Thymus (tissue), 11 donors: ENCODE data around the gene PCDH1. TPM values are rescaled to one million over a fixed set of nuclear protein-coding genes. Genes with fewer than 3 reads are reported as not detected.

ENCODE experiments used
- DNase-seq, 9 donors: peaks; one replicate each; pipeline ENCODE4 v3.0.0-alpha.2; 2013; ENCODE audit warnings: low spot score in 9 of 9, low read depth in 6 of 9, missing footprints in 1 of 9
- H3K27ac ChIP-seq, 2 donors: one replicate each; pipeline ENCODE4 v1.5.1; 2013; ENCODE audit warnings: control low read depth in 1 of 2, low read depth in 1 of 2, low read length in 1 of 2, mild to moderate bottlenecking in 1 of 2, moderate library complexity in 1 of 2
- H3K27me3 ChIP-seq, 2 donors: one replicate each; pipeline ENCODE4 v1.5.1; 2013; ENCODE audit warnings: low read length in 1 of 2; ENCODE audit not compliant: control insufficient read depth in 2 of 2, insufficient read depth in 1 of 2
- H3K36me3 ChIP-seq, 2 donors: one replicate each; pipeline ENCODE4 v1.5.1; 2013; ENCODE audit warnings: low read length in 1 of 2, mild to moderate bottlenecking in 1 of 2, moderate library complexity in 1 of 2; ENCODE audit not compliant: control insufficient read depth in 2 of 2, insufficient read depth in 2 of 2
- H3K4me1 ChIP-seq, 2 donors: one replicate each; pipeline ENCODE4 v1.5.1; 2013; ENCODE audit warnings: low read length in 2 of 2; ENCODE audit not compliant: control insufficient read depth in 2 of 2, insufficient read depth in 2 of 2
- H3K4me3 ChIP-seq, 2 donors: one replicate each; pipeline ENCODE4 v1.5.1; 2013; ENCODE audit warnings: low read length in 2 of 2, control low read depth in 1 of 2, mild to moderate bottlenecking in 1 of 2
- H3K9me3 ChIP-seq, 2 donors: one replicate each; pipeline ENCODE4 v1.5.1; 2013; ENCODE audit warnings: low read length in 1 of 2, mild to moderate bottlenecking in 1 of 2; ENCODE audit not compliant: control insufficient read depth in 2 of 2, insufficient read depth in 1 of 2
- WGBS: extraction: QIAGEN DNeasy Blood & Tissue Kit; methylation state at CpG from one replicate; pipeline ENCODE4 v1.1.7; 2013; 5-methylcytosine and 5-hydroxymethylcytosine counted together
- polyA plus RNA-seq: library from polyadenylated mRNA; stranded (reverse); fragments of 200-250 nt; gene quantifications from one replicate; pipeline ENCODE4 v1.2.3, GENCODE V29; 2013
- total RNA-seq: library from RNA; stranded (reverse); fragments of 120-200 nt; gene quantifications from one replicate; pipeline ENCODE4 v1.2.4, GENCODE V29; 2013
- donor health status: healthy.

The PCDH1 gene
- total and polyA plus RNA-seq, 2 donors, result 1.9 to 5.1 TPM

GRCh38 chr5:141814064-141814964 is 63.9 kb downstream of the PCDH1 start:
- no peak overlapping the region for H3K27ac ChIP-seq
- peaks cover 2 to 69% of the 10 kb centered on the region in 2 donors for H3K27me3 ChIP-seq
- H3K9me3 ChIP-seq, result no peaks in the 10 kb centered on the region
- DNase-seq, result peak in 2 of 9 donors; percentile 39 to 55
- peaks cover 0 to 24% of the 10 kb centered on the region in 2 donors for H3K4me1 ChIP-seq
- H3K36me3 ChIP-seq, result no peaks in the 10 kb centered on the region
- no peak overlapping the region for H3K4me3 ChIP-seq
- WGBS, result 65% methylated on average over 9 of the region's 9 CpGs

GRCh38 chr5:141812512-141812911 is 65.7 kb downstream of the PCDH1 start:
- 94% methylated on average over 2 of the region's 2 CpGs for WGBS
- DNase-seq, result no peak
- H3K36me3 ChIP-seq, result no peaks in the 10 kb centered on the region
- peaks cover 0 to 24% of the 10 kb centered on the region in 2 donors for H3K4me1 ChIP-seq
- H3K27ac ChIP-seq, result no peak overlapping the region
- H3K9me3 ChIP-seq, result no peaks in the 10 kb centered on the region
- peaks cover 7 to 82% of the 10 kb centered on the region in 2 donors for H3K27me3 ChIP-seq
- no peak overlapping the region for H3K4me3 ChIP-seq

GRCh38 chr5:141811287-141812155 is 66.7 kb downstream of the PCDH1 start:
- H3K4me1 ChIP-seq, result peaks cover 0 to 19% of the 10 kb centered on the region in 2 donors
- peak in 5 of 9 donors; percentile 21 to 57 (median 34) for DNase-seq
- no peaks in the 10 kb centered on the region for H3K36me3 ChIP-seq
- H3K27ac ChIP-seq, result no peak overlapping the region
- WGBS, result 25% methylated on average over 29 of the region's 29 CpGs
- H3K9me3 ChIP-seq, result no peaks in the 10 kb centered on the region
- peaks cover 9 to 83% of the 10 kb centered on the region in 2 donors for H3K27me3 ChIP-seq
- no peak overlapping the region for H3K4me3 ChIP-seq

GRCh38 chr5:141810702-141811101 is 67.5 kb downstream of the PCDH1 start:
- H3K27ac ChIP-seq, result no peak overlapping the region
- peaks cover 0 to 16% of the 10 kb centered on the region in 2 donors for H3K4me1 ChIP-seq
- no peaks in the 10 kb centered on the region for H3K9me3 ChIP-seq
- no peak for DNase-seq
- H3K27me3 ChIP-seq, result peaks cover 13 to 84% of the 10 kb centered on the region in 2 donors
- no peaks in the 10 kb centered on the region for H3K36me3 ChIP-seq
- no peak overlapping the region for H3K4me3 ChIP-seq
- 88% methylated on average over 3 of the region's 3 CpGs for WGBS

GRCh38 chr5:141809380-141810096 is 68.7 kb downstream of the PCDH1 start:
- Histone ChIP-seq H3K36me3 (no peaks in the 10 kb centered on the region), H3K27me3 (peaks cover 16 to 89% of the 10 kb centered on the region in 2 donors), H3K4me3 (no peak overlapping the region), H3K27ac (no peak overlapping the region), H3K9me3 (no peaks in the 10 kb centered on the region), H3K4me1 (peaks cover 0 to 12% of the 10 kb centered on the region in 2 donors)
- no peak for DNase-seq
- 78% methylated on average over 15 of the region's 15 CpGs for WGBS

GRCh38 chr5:141808857-141809256 is 69.4 kb downstream of the PCDH1 start:
- no peak overlapping the region for H3K4me3 ChIP-seq
- no peak overlapping the region for H3K27ac ChIP-seq
- no peaks in the 10 kb centered on the region for H3K9me3 ChIP-seq
- H3K4me1 ChIP-seq, result peaks cover 0 to 5% of the 10 kb centered on the region in 2 donors
- 90% methylated on average over 2 of the region's 2 CpGs for WGBS
- no peak for DNase-seq
- H3K27me3 ChIP-seq, result peaks cover 16 to 90% of the 10 kb centered on the region in 2 donors
- no peaks in the 10 kb centered on the region for H3K36me3 ChIP-seq

GRCh38 chr5:141807732-141808131 is 70.5 kb downstream of the PCDH1 start:
- no peaks in the 10 kb centered on the region for H3K36me3 ChIP-seq
- peaks cover 0 to 4% of the 10 kb centered on the region in 2 donors for H3K4me1 ChIP-seq
- DNase-seq, result no peak
- peaks cover 16 to 96% of the 10 kb centered on the region in 2 donors for H3K27me3 ChIP-seq
- no peak overlapping the region for H3K27ac ChIP-seq
- no peaks in the 10 kb centered on the region for H3K9me3 ChIP-seq
- WGBS, result 71% methylated on average over 6 of the region's 6 CpGs
- no peak overlapping the region for H3K4me3 ChIP-seq

- DNase-seq, result no peak
- 80% methylated on average over 11 of the region's 11 CpGs for WGBS
- H3K27me3 ChIP-seq, result peaks cover 16 to 93% of the 10 kb centered on the region in 2 donors
- peaks cover 0 to 4% of the 10 kb centered on the region in 2 donors for H3K4me1 ChIP-seq
- no peaks in the 10 kb centered on the region for H3K36me3 ChIP-seq
- no peak overlapping the region for H3K27ac ChIP-seq
- H3K9me3 ChIP-seq, result no peaks in the 10 kb centered on the region
- no peak overlapping the region for H3K4me3 ChIP-seq
Measured at GRCh38 chr5:141807329-141807728, 70.9 kb downstream of the PCDH1 start.
